ENCODE data around the gene EFCAB8.

DNA sequence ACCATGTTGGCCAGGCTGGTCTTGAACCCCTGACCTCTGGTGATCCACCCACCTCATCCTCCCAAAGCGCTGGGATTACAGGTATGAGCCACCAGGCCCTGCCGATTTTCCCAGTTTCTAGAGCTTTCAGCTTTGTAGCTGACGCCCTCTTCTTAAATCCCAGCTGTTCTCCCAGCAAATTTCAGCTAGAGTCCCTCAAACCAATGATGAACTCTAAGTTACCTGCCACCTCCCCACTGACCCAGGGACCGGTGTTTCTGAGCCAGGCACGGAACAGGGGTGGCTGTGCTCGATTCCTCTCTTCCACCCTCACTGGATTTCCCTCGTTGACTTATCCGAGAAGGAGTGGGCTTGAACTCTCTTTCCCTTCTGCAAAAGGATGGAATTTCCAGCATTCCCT is 106.4 kb downstream of the EFCAB8 start:
- TF ChIP-seq POLR2A (IDR thresholded peaks at IDR 0.05; ENCODE audit: extremely low read depth, insufficient read length): no peak
- TF ChIP-seq, protein P1, sequence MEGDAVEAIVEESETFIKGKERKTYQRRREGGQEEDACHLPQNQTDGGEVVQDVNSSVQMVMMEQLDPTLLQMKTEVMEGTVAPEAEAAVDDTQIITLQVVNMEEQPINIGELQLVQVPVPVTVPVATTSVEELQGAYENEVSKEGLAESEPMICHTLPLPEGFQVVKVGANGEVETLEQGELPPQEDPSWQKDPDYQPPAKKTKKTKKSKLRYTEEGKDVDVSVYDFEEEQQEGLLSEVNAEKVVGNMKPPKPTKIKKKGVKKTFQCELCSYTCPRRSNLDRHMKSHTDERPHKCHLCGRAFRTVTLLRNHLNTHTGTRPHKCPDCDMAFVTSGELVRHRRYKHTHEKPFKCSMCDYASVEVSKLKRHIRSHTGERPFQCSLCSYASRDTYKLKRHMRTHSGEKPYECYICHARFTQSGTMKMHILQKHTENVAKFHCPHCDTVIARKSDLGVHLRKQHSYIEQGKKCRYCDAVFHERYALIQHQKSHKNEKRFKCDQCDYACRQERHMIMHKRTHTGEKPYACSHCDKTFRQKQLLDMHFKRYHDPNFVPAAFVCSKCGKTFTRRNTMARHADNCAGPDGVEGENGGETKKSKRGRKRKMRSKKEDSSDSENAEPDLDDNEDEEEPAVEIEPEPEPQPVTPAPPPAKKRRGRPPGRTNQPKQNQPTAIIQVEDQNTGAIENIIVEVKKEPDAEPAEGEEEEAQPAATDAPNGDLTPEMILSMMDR (IDR thresholded peaks at IDR 0.05; ENCODE audit: low read depth, low read length): no peak

Data from NB4 (cell line).